Measurements from ENCODE around the gene AHCY. TPM values are rescaled to one million over a fixed set of nuclear protein-coding genes. Genes with fewer than 3 reads are reported as not detected.
"Not testable (repeated sequence)": the region's sequence is repeated elsewhere in the genome, so short reads cannot be mapped to it uniquely, and the experiment has no call there.

AHCY gene
- total and polyA plus RNA-seq, 8 donors = 41.2 to 122 (median 62.7) TPM

GRCh38 chr20:34262488-34263288 lies 40.5 kb downstream of the AHCY start:
- ATAC-seq (peak in 2 of 4 donors; percentile 56 to 72), FAIRE-seq (no peak), DNase-seq (no peak)
- TF ChIP-seq CTCF (IDR thresholded peaks at IDR 0.05) = no peak
- Histone ChIP-seq H3K27me3 (no peaks in the 10 kb centered on the region), H3K36me3 (no peaks in the 10 kb centered on the region), H3K9me3 (no peaks in the 10 kb centered on the region), H3K4me3 (no peak overlapping the region), H3K4me1 (no peaks in the 10 kb centered on the region), H3K27ac (peak overlapping the region in 2 of 4 donors; percentile 22 to 25)
- intact Hi-C loops (cut with DNase I) = no loop called here
- whole genome bisulfite sequencing, 2 donors = 77 to 78% methylated on average over 9 of the region's 9 CpGs

- intact Hi-C loops (cut with DNase I) = no loop called here
- DNase-seq (no peak), FAIRE-seq (no peak)
Observed at GRCh38 chr20:34260208-34260942, 42.8 kb downstream of the AHCY start.

GRCh38 chr20:34256629-34257124 lies 46.5 kb downstream of the AHCY start:
- Histone ChIP-seq H3K36me3 (no peaks in the 10 kb centered on the region), H3K27ac (no peak overlapping the region), H3K27me3 (no peaks in the 10 kb centered on the region), H3K4me3 (no peak overlapping the region), H3K9me3 (no peaks in the 10 kb centered on the region), H3K4me1 (no peaks in the 10 kb centered on the region)
- TF ChIP-seq CTCF (IDR thresholded peaks at IDR 0.05) = no peak
- FAIRE-seq (no peak), DNase-seq (no peak), ATAC-seq (no peak)
- 77 to 81% methylated on average over 5 of the region's 5 CpGs for WGBS, 2 donors
- intact Hi-C loops (cut with DNase I) = no loop called here

More at GRCh38 chr20:34260208-34260942, 42.8 kb downstream of the AHCY start:
- Histone ChIP-seq H3K9me3 (no peaks in the 10 kb centered on the region), H3K27ac (no peak overlapping the region), H3K27me3 (no peaks in the 10 kb centered on the region), H3K4me3 (no peak overlapping the region), H3K36me3 (no peaks in the 10 kb centered on the region), H3K4me1 (no peaks in the 10 kb centered on the region)
- 91 to 93% methylated on average over 5 of the region's 5 CpGs for WGBS, 2 donors
- TF ChIP-seq CTCF (IDR thresholded peaks at IDR 0.05) = no peak
- ATAC-seq = no peak

GRCh38 chr20:34254979-34255378 lies 48.2 kb downstream of the AHCY start:
- FAIRE-seq = no peak
- no peak overlapping the region for H3K27ac ChIP-seq
- no peak overlapping the region for H3K4me3 ChIP-seq
- ATAC-seq = no peak
- WGBS, 2 donors = 58 to 65% methylated on average over 1 of the region's 1 CpG
- intact Hi-C loops (cut with DNase I) = no loop called here
- H3K36me3 ChIP-seq = no peaks in the 10 kb centered on the region
- no peaks in the 10 kb centered on the region for H3K27me3 ChIP-seq
- no peaks in the 10 kb centered on the region for H3K4me1 ChIP-seq
- TF ChIP-seq CTCF (IDR thresholded peaks at IDR 0.05) = no peak
- no peak for DNase-seq
- no peaks in the 10 kb centered on the region for H3K9me3 ChIP-seq

- H3K9me3 ChIP-seq; H3K27me3 ChIP-seq; H3K36me3 ChIP-seq; H3K4me1 ChIP-seq; H3K4me3 ChIP-seq; FAIRE-seq; DNase-seq; ATAC-seq; H3K27ac ChIP-seq; intact Hi-C loops (cut with DNase I): not testable (repeated sequence)
- whole genome bisulfite sequencing, 2 donors = 62 to 65% methylated on average over 7 of the region's 7 CpGs
Observed at GRCh38 chr20:34252431-34253086, 50.6 kb downstream of the AHCY start.
